ENCODE results near the gene CERS1.

CERS1 gene, protein sequence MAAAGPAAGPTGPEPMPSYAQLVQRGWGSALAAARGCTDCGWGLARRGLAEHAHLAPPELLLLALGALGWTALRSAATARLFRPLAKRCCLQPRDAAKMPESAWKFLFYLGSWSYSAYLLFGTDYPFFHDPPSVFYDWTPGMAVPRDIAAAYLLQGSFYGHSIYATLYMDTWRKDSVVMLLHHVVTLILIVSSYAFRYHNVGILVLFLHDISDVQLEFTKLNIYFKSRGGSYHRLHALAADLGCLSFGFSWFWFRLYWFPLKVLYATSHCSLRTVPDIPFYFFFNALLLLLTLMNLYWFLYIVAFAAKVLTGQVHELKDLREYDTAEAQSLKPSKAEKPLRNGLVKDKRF

DNA sequence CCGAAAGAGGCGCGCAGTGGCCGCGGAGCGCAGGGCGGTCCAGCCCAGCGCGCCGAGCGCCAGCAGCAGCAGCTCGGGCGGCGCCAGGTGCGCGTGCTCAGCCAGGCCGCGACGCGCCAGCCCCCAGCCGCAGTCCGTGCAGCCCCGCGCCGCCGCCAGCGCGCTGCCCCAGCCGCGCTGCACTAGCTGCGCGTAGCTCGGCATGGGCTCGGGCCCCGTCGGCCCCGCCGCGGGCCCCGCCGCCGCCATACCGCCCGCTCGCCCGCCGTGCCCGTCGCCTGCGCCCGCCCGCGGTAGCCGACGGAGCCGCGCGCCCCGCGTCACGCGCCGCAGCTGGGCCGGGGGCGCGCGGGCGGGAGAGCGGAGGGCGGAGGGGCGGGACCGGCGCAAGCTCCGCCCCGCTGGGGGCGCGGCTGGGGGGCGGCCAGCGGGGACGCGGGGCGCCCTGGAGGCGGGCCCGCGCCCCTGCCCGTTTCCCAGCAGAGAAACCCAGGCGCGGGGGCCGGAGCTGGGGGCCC, at the start of gene CERS1:
Gene CERS1 (minus strand): TSS at position 335 of the 518 bp plus-strand sequence. CDS start 86 bp downstream, at position 249.
- DNase-seq (ENCODE audit: low spot score) = no peak

GRCh38 chr19:18945297-18945696, 49.3 kb upstream of the CERS1 start:
- DNase-seq (ENCODE audit: low spot score) = no peak

DNA sequence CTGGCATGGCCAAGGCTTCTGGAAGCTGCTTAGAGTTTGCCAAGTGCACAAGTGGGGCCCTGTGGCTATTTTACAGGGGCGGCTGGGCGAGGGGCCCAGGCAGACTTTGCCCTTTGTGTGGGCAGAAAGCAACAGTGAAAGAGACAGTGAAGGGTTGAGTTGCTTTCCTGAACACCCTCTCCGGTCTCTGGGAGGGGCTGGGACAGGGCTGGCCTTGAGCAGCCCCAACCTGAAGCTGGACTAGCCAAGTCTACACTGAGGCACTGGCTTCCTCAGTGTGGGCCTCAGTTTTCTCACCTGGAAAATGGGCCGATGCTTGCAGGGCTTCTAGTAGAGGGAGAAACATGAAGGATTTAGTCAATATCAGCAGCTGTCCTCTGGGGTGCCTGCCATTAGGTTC, 47.5 kb upstream of the CERS1 start:
- no peak for DNase-seq (ENCODE audit: low spot score)

DNA sequence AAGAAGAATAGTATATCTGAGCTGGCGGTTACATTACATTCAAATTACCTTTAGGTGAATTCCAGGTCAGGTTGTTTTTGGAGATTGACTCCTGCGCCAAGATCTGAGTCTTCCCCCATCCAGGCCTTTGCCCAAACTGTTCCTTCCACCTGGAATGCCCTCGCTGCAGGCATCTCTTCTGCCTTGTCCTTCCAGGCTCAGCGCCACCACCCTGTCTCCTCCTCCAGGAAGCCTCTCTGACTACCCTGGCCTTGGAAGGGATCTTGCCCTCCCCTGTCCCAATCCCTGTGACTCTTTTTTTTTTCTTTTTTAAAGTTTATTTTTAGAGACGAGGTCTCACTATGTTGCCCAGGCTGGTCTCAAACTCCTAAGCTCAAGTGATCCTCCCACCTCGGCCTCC, 46.7 kb upstream of the CERS1 start:
- DNase-seq (ENCODE audit: low spot score) = no peak

DNA sequence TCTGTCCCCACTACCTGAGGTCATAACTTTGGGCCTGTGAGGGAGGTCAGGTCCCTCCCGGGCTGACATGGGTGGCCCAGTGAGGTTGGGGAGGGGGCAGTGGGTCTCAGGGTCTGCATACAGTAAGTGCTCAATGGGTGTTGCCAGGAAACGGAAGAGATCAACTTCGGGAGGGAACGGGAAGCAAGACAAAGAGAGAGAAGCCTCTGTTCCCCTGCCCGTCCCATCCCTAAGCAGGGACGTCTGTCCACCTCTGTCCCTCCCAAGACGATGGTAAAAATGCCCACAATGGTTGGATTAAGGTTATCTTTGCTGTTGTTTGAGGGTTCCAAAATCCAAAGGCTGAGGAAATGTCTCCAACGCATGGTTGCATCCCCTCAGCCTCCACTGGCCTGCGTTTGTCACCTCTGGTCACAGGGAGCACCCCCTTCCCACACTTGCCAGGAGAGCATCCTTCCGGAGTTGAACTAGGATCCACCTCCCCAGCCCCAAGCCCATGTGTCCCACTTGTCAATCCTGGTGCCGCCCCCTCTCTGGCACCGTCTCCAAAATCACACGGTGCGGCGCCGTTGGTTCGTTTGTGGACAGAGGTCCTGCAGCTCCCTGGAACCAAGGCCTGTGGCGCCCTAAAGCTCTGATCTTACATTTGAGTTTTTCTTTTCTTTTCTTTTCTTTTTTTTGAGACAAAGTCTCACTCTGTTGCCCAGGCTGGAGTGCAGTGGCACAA, 45.8 kb upstream of the CERS1 start:
- DNase-seq (ENCODE audit: low spot score) = no peak

DNA sequence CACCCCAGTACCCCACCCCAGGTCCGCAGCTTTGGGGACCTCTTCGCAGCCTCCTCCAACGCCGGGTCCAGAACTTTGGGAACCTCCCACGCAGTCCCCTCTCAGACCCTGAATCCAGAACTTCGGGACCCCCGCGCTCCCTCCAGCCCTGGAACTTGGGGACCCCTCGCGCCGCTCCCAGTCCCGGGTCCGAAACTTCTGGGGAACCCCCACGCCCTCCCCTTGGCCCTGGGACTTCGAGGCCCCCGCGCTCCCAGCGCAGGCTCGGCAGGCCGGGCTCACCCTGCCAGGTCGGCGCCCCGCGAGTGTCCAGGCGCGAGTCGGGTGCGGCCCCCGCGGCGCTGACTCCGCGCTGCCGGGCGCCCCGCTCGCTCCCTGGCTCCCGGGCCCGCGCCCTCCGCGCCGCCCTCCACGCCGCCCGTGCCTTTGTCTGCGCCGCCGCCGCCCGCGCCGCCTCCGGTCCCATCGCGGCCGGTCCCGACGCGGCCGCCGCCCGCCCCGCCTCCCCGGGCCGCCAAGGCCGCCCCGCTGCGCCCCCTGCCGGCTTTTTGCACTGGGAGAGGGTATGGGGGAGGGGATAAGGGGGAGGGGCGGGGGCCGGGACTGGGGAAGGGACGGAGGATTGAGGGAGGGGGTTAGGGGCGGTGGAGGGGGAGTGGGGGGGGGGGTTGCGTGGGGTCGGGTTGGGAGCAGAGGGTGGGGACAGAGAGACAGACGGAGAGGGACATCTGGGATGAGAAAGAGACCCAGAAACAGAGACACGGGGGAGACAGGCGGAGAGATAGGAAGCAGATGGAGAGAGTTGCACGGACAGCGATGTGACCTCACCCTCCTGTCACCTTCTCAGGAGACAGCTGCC, 45.0 kb upstream of the CERS1 start, which contains the start of gene HOMER3:
Gene HOMER3 (minus strand): TSS at position 449 of the 859 bp plus-strand sequence. CDS start 2,235 bp downstream, outside the sequence.
- DNase-seq (ENCODE audit: low spot score) = peak; percentile 24

DNA sequence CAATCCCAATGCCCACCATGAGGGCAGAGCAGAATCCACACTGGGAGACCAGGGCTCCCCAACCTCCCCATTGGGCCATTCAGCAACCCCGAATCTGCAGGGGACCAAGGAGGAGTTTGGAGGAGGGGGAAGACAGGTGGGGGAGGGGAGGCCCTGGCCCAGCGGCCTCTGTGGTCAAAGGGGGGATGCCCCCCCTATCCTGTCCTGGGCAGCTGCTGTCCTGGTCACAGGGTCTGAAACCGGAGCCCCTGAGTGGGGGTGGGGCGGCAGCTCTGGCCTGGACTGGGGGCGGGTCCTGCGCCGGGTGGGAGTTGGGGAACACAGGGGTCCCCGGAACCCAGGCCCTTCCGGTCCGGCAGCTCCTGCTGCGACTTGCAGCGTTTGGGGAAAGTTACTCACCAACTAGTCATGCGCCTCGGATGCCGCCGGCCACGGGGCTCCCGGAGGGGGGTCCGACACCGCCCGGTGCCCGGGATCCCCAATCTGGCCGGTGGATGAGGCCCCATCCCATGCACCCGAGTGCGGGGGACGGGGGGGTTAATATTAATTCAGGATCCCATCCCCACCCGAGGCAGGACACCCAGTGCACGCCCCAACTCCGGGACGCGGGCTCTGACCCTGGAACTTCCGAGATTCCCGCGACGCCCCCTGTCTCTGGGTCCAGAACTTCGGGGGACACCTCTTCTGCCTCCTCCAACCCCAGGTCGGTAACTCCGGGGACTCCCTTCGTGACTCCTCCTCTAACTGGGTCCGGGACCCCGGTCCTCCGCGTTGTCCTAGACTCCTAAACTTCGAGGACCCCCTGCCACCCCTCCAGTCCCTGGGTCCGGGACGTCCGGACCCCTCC, 44.2 kb upstream of the CERS1 start:
- DNase-seq (ENCODE audit: low spot score) = no peak

DNA sequence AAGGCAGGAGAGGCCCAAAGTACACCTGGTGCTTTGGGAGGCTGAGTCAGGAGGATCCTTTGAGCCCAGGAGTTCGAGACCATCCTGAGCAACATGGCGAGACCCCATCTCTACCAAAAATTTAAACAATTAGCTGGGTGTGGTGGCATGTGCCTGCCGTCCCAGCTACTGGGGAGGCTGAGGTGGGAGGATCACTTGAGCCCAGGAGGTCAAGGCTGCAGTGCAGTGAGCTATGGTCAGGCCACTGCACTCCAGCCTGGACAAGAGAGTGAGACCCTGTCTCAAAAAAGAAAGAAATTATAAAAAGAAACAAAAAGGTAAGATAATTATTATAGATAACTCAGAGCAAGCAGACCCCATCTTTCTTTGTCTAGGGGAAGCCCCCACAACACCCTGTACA, 43.2 kb upstream of the CERS1 start:
- no peak for DNase-seq (ENCODE audit: low spot score)

DNA sequence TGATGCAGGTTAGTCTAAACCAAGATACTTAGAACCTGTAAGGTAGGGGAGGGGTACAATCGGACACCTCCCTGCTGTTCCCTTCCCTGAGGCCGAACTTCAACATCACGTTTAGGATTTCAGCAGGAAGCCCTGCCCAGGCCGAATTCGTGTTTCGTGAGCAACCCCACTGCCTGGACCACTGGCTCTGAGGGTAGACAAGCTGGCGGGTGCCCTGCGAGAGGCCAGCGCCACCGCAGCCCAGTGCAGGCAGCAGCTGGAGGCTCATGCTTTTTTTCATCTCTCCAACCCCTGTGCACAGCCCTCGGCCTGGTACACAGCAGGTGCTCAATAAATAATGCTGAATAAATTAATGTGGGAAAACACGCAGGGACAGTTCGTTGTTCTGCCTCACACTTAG, 37.3 kb upstream of the CERS1 start:
- DNase-seq (ENCODE audit: low spot score) = no peak

DNA sequence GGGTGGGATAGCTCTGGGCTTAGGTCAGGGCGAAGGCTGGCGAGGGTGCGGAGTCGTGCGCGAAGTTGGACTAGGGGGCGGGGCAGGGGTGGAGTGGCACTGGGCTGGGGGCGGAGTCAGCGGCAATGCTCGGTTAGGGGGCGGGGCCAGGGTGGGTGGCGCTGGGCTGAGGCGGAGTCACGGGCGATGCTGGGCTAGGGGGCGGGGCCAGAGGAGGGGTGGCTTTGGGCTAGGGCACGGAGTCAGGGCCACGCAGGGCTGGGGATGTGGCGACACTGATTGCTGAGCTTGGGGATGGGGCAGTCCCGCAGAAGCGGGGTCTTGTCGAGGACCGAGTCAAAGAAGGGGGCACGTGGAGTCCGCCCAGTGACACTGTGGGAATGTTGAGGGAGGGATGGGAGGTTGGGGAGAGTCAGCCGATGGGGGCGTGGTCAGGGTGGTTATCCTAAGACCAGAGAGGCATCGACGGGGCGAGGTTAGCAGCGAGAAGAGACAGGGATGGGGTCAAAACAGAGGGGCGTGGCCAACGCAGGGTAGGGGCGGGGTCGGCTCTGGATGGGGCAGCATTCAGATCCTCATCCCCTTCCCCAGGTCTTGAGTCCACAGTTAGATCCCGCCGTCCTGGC, 36.4 kb upstream of the CERS1 start:
- peak; percentile 79 for DNase-seq (ENCODE audit: low spot score)

- DNase-seq (ENCODE audit: low spot score) = no peak
These were observed 35.6 kb upstream of the CERS1 start for GRCh38 chr19:18931316-18932162.

DNA sequence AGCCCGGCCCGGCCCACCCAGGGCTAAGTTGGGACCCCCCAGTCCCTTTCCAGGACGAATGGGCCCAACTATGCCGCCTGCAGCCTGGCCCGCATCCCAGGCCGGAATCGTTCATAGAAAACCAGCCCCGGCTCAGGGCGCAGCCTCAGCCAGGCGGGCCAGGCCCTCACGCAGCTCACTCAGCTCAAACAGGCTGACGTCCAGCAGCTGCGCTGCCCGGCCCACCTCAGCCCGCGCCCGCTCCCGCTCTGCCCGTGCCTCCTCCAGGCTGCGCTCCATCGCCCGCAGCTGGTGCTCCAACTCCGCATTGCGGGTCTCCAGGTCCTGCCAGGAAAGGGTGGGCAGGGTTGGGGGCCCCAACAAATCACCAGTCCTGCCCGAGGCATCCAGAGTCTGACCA, 33.4 kb upstream of the CERS1 start:
- DNase-seq (ENCODE audit: low spot score) = no peak

DNA sequence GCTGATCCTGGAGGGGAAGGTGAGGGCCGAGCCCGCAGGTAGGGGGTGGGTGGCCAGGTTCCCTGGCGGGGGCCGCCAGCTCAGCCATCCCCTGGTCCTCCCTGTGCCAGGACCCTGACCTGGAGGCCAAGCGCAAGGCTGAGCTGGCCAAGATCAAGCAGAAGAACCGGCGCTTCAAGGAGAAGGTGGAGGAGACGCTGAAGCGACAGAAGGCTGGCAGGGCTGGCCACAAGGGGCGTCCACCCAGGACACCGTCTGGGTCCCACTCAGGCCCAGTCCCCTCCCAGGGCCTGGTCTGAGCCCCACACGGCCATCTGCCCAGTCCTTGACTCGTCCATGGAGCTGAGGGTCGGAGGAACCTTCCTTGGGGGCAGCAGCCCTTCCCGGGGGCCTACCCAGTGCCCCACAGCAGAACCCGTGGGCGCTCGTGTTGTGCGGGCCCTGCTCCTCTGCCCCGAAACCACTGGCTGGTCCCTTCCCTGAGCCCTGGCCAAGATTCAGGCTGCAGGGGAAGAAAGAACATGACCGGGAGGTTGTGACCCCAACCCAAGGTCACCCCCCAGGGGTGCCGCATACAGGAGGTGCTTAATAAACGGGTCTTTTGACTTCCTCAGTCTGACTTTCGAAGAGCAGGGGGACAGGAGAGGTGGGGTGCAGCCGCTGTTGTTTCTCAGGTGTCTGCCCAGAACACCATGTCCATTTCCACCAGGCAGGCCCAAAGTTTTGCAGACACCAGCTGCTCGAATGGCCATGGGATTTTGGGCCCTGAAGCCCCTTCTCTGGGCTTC, 32.3 kb upstream of the CERS1 start:
- no peak for DNase-seq (ENCODE audit: low spot score)

- no peak for DNase-seq (ENCODE audit: low spot score)
These were observed 28.8 kb upstream of the CERS1 start for GRCh38 chr19:18924684-18925213.

DNA sequence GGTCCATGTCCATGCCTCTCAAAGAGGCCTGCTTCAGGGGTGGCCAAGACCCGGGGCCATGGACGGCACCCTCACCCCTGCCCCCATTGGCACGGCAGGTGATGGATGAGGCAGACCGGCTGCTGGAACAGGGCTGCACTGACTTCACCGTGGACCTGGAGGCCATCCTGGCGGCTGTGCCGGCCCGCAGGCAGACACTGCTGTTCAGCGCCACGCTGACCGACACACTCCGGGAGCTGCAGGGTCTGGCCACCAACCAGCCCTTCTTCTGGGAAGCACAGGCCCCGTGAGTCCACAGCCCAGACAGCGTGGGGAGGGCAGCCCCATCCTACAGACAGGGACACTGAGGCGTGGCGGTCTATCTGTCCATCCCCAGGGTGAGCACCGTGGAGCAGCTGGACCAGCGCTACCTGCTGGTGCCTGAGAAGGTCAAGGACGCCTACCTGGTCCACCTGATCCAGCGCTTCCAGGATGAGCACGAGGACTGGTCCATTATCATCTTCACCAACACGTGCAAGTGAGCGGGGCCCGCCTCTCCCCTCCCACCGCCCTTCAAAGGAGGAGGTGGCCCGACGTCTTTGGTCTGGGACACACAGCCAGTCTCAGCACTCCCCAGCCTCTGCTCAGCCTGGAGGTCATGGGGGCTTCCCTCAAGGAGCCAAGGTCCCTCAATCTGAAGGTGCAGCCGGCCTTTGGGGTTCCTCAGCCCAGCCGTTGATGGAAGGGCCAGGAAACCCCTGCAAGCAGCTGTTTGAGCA, 26.4 kb upstream of the CERS1 start:
- no peak for DNase-seq (ENCODE audit: low spot score)

- no peak for DNase-seq (ENCODE audit: low spot score)
These were observed 25.6 kb upstream of the CERS1 start for GRCh38 chr19:18921593-18921992.

- DNase-seq (ENCODE audit: low spot score) = no peak
These were observed 24.4 kb upstream of the CERS1 start for GRCh38 chr19:18920400-18920799.

GRCh38 chr19:18919900-18920214, 23.9 kb upstream of the CERS1 start:
- no peak for DNase-seq (ENCODE audit: low spot score)
